Trophoblast cell (in vitro differentiated cells and primary cell): ENCODE data around the gene DYSF.

ENCODE experiments used
- DNase-seq, 2 donors: peaks; one replicate each; pipeline ENCODE4 v3.0.0-alpha.2; 2016
- H2AFZ ChIP-seq: 2 replicates; pipeline ENCODE4 v1.6.1; 2013; ENCODE audit warnings: low read length, moderate library complexity, mild to moderate bottlenecking; ENCODE audit not compliant: insufficient read depth, poor library complexity
- H2AK5ac ChIP-seq: 2 replicates; pipeline ENCODE4 v1.6.1; 2013; ENCODE audit warnings: mild to moderate bottlenecking, low read length
- H2BK120ac ChIP-seq: 2 replicates; pipeline ENCODE4 v1.6.1; 2013; ENCODE audit warnings: low read length, mild to moderate bottlenecking, moderate library complexity; ENCODE audit not compliant: insufficient read depth, poor library complexity
- H2BK12ac ChIP-seq: 2 replicates; pipeline ENCODE4 v1.6.1; 2013; ENCODE audit warnings: mild to moderate bottlenecking, low read length, moderate library complexity
- H2BK5ac ChIP-seq: 2 replicates; pipeline ENCODE4 v1.6.1; 2013; ENCODE audit warnings: low read length, low read depth, moderate library complexity, mild to moderate bottlenecking; ENCODE audit not compliant: poor library complexity
- H3K14ac ChIP-seq: 2 replicates; pipeline ENCODE4 v1.6.1; 2013; ENCODE audit warnings: mild to moderate bottlenecking, low read length
- H3K18ac ChIP-seq: 2 replicates; pipeline ENCODE4 v1.6.1; 2013; ENCODE audit warnings: mild to moderate bottlenecking, low read length
- H3K23ac ChIP-seq: 2 replicates; pipeline ENCODE4 v1.6.1; 2013; ENCODE audit warnings: low read length
- H3K27ac ChIP-seq: 2 replicates; pipeline ENCODE4 v1.5.1; 2013; ENCODE audit warnings: low read depth, mild to moderate bottlenecking, inconsistent platforms, low read length, moderate library complexity
- H3K27me3 ChIP-seq: 2 replicates; pipeline ENCODE4 v1.6.1; 2013; ENCODE audit warnings: inconsistent platforms, mild to moderate bottlenecking, low read length, moderate library complexity; ENCODE audit not compliant: insufficient read depth
- H3K36me3 ChIP-seq, 2 experiments: 1 replicate in 1 of 2; 2 replicates in 1 of 2; pipeline ENCODE4 v1.6.1; 2013; ENCODE audit warnings: low read length in 2 of 2, mild to moderate bottlenecking in 2 of 2, moderate library complexity in 1 of 2; ENCODE audit not compliant: insufficient read depth in 2 of 2, control insufficient read depth in 1 of 2
- H3K4ac ChIP-seq: 2 replicates; pipeline ENCODE4 v1.6.1; 2013; ENCODE audit warnings: low read depth, mild to moderate bottlenecking, low read length, moderate library complexity
- H3K4me1 ChIP-seq, 2 experiments: 1 replicate in 1 of 2; 2 replicates in 1 of 2; pipeline ENCODE4 v1.6.1; 2013; ENCODE audit warnings: low read length in 2 of 2, mild to moderate bottlenecking in 2 of 2, moderate library complexity in 1 of 2; ENCODE audit not compliant: insufficient read depth in 2 of 2, control insufficient read depth in 1 of 2
- H3K4me2 ChIP-seq: 2 replicates; pipeline ENCODE4 v1.6.1; 2013; ENCODE audit warnings: inconsistent platforms, mild to moderate bottlenecking, low read length, moderate library complexity
- H3K4me3 ChIP-seq: 2 replicates; pipeline ENCODE4 v1.5.1; 2013; ENCODE audit warnings: mild to moderate bottlenecking, low read depth, low read length, inconsistent platforms
- H3K79me1 ChIP-seq: one replicate; pipeline ENCODE4 v1.6.1; 2013; ENCODE audit warnings: low read length
- H3K79me2 ChIP-seq: 2 replicates; pipeline ENCODE4 v1.6.1; 2013; ENCODE audit warnings: low read length, mild to moderate bottlenecking; ENCODE audit not compliant: control insufficient read depth, insufficient read depth, poor library complexity
- H3K9ac ChIP-seq: 2 replicates; pipeline ENCODE4 v1.6.1; 2013; ENCODE audit warnings: mild to moderate bottlenecking, low read length
- H3K9me3 ChIP-seq: 2 replicates; pipeline ENCODE4 v1.6.1; 2013; ENCODE audit warnings: low read depth, mild to moderate bottlenecking, control low read depth, inconsistent platforms, low read length; ENCODE audit not compliant: insufficient read depth
- H4K12ac ChIP-seq: 2 replicates; pipeline ENCODE4 v1.6.1; 2013; ENCODE audit warnings: low read depth, mild to moderate bottlenecking, low read length, moderate library complexity
- H4K8ac ChIP-seq: 2 replicates; pipeline ENCODE4 v1.6.1; 2013; ENCODE audit warnings: low read depth, mild to moderate bottlenecking, low read length, moderate library complexity
- H4K91ac ChIP-seq: one replicate; pipeline ENCODE4 v1.6.1; 2013; ENCODE audit warnings: low read depth, mild to moderate bottlenecking, low read length, moderate library complexity
- WGBS: extraction: QIAGEN DNeasy Blood & Tissue Kit; methylation state at CpG from one replicate; pipeline ENCODE4 v1.1.7; 2013; ENCODE audit warnings: missing lambda C conversion rate; ENCODE audit not compliant: insufficient read length, insufficient coverage; ENCODE audit errors: extremely low coverage; 5-methylcytosine and 5-hydroxymethylcytosine counted together

DYSF gene

DNA sequence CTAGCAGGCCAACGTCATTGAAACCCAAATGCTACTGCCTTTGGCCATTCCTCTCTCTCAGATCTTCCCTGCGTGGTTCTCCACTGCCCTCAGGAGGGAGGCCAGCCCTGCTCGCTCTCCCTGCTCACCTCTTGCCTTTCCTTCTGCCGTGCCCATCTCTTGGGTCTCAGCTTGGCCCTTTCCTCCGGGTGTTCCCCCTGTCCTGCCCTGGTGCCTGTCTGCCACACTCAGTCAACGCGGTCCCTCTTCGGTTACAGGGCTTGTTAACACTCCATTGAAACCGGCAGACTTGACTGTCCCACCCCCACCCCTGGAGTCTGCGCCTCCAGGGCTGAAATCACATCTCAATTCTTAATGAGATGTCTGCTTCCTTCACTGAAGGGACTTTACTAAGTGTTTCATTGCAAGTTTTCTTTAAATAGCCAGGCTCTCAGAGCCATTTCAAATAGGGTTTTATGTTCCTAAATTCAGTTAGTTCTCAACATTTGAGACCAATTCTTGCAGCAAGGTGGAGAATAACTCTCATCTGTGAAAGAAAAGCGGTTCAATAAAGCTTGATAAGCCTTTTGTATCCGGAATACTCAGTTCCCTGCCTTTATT is 237.6 kb downstream of the DYSF start:
- Histone ChIP-seq H3K4me3 (no peak overlapping the region), H4K91ac (no peak overlapping the region), H3K4ac (no peak overlapping the region), H2BK12ac (no peak overlapping the region), H3K27me3 (no peaks in the 10 kb centered on the region), H3K79me1 (no peaks in the 10 kb centered on the region), H3K4me2 (no peak overlapping the region), H3K18ac (no peak overlapping the region), H3K4me1 (peaks cover 7 to 14% of the 10 kb centered on the region in 2 experiments), H4K8ac (no peak overlapping the region), H2AK5ac (no peak overlapping the region), H3K14ac (no peak overlapping the region), H4K12ac (no peak overlapping the region), H3K36me3 (peaks cover 0 to 5% of the 10 kb centered on the region in 2 experiments), H2AFZ (no peak overlapping the region), H2BK5ac (no peak overlapping the region), H3K23ac (no peak overlapping the region), H2BK120ac (no peak overlapping the region), H3K27ac (no peak overlapping the region), H3K79me2 (no peaks in the 10 kb centered on the region), H3K9me3 (peaks cover 3% of the 10 kb centered on the region), H3K9ac (no peak overlapping the region)
- WGBS: no CpG with 5 or more reads among the region's 12 CpGs
- DNase-seq: no peak

DNA sequence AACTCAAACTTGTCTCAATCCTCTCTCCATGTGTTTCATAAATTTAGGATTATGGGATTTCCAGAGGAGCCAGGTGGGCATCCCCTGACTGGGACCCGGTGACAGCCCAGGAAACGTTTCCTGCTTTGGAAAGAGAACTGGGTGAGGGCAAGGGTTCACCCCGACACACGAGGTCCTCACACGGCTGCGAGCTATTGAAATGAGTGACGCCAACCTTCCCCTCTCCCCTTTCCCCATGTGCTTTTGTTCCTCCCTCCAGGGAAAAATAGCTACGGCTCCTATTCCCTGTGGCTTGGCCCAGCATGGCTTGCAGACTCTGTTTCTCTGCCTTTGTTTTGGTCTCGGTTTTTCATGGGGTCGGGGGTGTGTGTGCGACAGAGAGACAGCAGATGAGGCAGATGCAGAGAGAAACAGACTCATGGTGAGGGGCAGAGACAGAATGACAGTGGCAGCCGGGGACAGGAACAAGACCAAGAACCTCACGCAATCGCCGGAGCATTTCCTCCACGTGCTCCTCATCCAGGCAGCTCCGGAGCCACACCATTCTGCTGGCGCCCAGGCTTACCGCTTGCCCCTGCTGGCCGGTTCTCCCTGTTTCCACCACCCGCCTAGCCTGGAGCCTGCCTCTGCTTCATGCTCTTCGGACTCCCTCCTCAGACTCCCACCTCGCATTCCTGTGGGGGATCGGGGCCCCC is 238.5 kb downstream of the DYSF start:
- Histone ChIP-seq H3K27ac (no peak overlapping the region), H2AFZ (no peak overlapping the region), H3K4ac (no peak overlapping the region), H3K27me3 (no peaks in the 10 kb centered on the region), H3K4me2 (no peak overlapping the region), H4K8ac (no peak overlapping the region), H3K18ac (no peak overlapping the region), H3K9me3 (peaks cover 3% of the 10 kb centered on the region), H3K9ac (no peak overlapping the region), H3K79me1 (no peaks in the 10 kb centered on the region), H2BK5ac (no peak overlapping the region), H2BK120ac (no peak overlapping the region), H3K4me3 (no peak overlapping the region), H3K36me3 (peaks cover 0 to 5% of the 10 kb centered on the region in 2 experiments), H3K79me2 (no peaks in the 10 kb centered on the region), H2BK12ac (no peak overlapping the region), H3K4me1 (peaks cover 10 to 16% of the 10 kb centered on the region in 2 experiments), H4K91ac (no peak overlapping the region), H4K12ac (no peak overlapping the region), H3K14ac (no peak overlapping the region), H3K23ac (no peak overlapping the region), H2AK5ac (no peak overlapping the region)
- peak; percentile 44 to 71 for DNase-seq
- no CpG with 5 or more reads among the region's 24 CpGs for WGBS

DNA sequence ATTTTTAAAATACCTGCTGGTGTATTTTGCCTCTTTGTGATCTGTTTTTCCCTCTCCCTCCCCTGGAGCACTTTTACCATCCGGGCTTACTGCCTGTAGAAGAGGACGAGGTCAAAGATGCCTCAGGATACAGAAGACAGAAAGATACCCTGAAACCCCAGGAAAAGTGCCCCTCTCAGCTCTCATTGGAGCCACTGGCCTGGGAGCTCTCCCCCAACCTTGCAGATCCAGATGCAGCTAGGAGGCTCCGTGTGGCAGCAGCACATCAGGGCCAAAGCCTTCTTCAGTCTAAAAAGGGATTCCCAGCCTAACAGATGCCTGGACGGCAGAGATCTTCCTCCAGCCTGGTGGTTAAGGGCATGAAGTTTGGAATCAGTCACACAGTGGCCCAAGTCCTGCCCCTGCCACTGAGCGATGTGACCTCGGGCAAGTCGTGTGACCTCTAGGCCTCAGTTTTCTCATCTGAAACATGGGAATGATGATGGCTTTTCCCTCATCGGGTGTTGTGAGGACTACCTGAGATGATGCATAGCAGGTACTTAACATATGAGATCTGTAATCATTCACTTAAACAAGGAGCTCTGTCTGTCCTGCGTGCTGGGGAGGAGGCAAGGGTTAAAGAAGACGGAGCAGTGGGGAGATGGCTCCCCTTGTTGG is 239.4 kb downstream of the DYSF start:
- Histone ChIP-seq H4K12ac (no peak overlapping the region), H2AFZ (no peak overlapping the region), H2BK120ac (no peak overlapping the region), H4K8ac (no peak overlapping the region), H3K27ac (no peak overlapping the region), H4K91ac (no peak overlapping the region), H2BK5ac (no peak overlapping the region), H3K9ac (no peak overlapping the region), H3K79me1 (no peaks in the 10 kb centered on the region), H3K27me3 (no peaks in the 10 kb centered on the region), H2BK12ac (no peak overlapping the region), H2AK5ac (no peak overlapping the region), H3K23ac (no peak overlapping the region), H3K4ac (no peak overlapping the region), H3K14ac (no peak overlapping the region), H3K9me3 (peaks cover 3% of the 10 kb centered on the region), H3K4me2 (no peak overlapping the region), H3K36me3 (peaks cover 0 to 3% of the 10 kb centered on the region in 2 experiments), H3K4me1 (peaks cover 16 to 22% of the 10 kb centered on the region in 2 experiments), H3K18ac (no peak overlapping the region), H3K4me3 (no peak overlapping the region), H3K79me2 (no peaks in the 10 kb centered on the region)
- DNase-seq: peak; percentile 7 to 48
- WGBS: no CpG with 5 or more reads among the region's 10 CpGs

DNA sequence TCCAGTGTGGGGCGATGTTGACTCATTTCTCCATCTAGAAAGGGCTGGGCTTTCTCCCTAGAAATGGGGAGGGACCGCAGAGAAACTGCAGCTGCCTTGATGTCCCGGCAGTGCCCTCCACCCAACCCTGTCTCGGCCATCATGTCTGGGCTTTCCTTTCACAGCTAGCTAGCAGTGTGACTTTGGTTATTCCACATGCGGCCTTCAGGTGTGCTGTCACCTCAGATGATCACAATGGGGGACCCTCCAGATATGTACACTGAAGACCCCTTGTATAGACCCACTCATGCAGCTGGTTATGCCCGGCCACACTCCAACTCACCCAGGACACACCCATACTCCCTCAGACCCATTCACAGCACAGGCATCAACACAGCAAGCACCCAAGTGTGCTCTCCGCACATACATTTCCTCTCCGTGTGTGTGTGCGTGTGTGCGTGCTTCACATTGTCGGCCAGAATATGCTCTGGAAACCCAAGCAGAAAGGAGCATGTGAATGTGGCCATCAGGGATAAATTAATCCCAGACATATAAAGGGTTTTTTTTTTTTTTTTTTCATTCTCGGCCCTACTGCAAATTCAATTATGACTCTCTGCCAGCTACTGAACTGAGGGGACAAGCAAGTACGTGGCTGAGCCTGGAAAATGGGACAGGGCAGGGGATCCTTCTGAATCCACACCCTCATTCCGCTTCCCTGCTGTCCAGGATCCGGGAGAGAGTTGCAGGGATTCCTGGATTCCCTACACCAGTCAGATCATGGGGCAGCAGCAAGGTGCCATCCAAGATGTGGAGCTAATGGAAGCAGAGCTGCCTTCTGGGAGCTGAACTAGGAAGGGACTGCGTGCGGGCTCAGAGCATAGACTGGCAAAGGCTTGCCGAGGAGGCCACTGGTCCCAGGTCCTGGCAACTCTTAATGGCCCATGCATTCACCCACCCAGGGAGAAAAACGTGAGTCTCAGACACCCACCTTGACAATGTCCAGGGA is 240.2 kb downstream of the DYSF start:
- no peak overlapping the region for H4K12ac ChIP-seq
- H3K14ac ChIP-seq: no peak overlapping the region
- no peak overlapping the region for H3K4me2 ChIP-seq
- H3K36me3 ChIP-seq: no peaks in the 10 kb centered on the region
- H3K79me1 ChIP-seq: no peaks in the 10 kb centered on the region
- DNase-seq: no peak
- no peak overlapping the region for H4K8ac ChIP-seq
- H2BK120ac ChIP-seq: no peak overlapping the region
- peaks cover 1% of the 10 kb centered on the region for H3K9me3 ChIP-seq
- H3K4me3 ChIP-seq: no peak overlapping the region
- WGBS: no CpG with 5 or more reads among the region's 19 CpGs
- H2AK5ac ChIP-seq: no peak overlapping the region
- no peak overlapping the region for H4K91ac ChIP-seq
- no peak overlapping the region for H2AFZ ChIP-seq
- H3K4me1 ChIP-seq: peaks cover 16 to 22% of the 10 kb centered on the region in 2 experiments
- no peak overlapping the region for H3K18ac ChIP-seq
- no peak overlapping the region for H3K4ac ChIP-seq
- H3K79me2 ChIP-seq: no peaks in the 10 kb centered on the region
- no peak overlapping the region for H3K9ac ChIP-seq
- H2BK12ac ChIP-seq: no peak overlapping the region
- H3K27ac ChIP-seq: no peak overlapping the region
- no peaks in the 10 kb centered on the region for H3K27me3 ChIP-seq
- no peak overlapping the region for H2BK5ac ChIP-seq
- H3K23ac ChIP-seq: no peak overlapping the region
